ENCODE data around the gene HTR5A.

- no peak for TF ChIP-seq CTCF (IDR thresholded peaks at IDR 0.05; ENCODE audit: low read depth, low read length, poor library complexity, severe bottlenecking)
- TF ChIP-seq EZH2phosphoT487 (IDR thresholded peaks at IDR 0.05; ENCODE audit: borderline replicate concordance, low read length): no peak
These were observed 18.8 kb upstream of the HTR5A start for GRCh38 chr7:155051355-155051754.

Measured in DOHH2 (cell line).